ENCODE measurements around the gene NQO2.
A peak's percentile ranks its signal among the peaks of the same experiment; 100 is the strongest.
"Not testable (repeated sequence)": the region's sequence is repeated elsewhere in the genome, so short reads cannot be mapped to it uniquely, and the experiment has no call there.

Gene NQO2

DNA sequence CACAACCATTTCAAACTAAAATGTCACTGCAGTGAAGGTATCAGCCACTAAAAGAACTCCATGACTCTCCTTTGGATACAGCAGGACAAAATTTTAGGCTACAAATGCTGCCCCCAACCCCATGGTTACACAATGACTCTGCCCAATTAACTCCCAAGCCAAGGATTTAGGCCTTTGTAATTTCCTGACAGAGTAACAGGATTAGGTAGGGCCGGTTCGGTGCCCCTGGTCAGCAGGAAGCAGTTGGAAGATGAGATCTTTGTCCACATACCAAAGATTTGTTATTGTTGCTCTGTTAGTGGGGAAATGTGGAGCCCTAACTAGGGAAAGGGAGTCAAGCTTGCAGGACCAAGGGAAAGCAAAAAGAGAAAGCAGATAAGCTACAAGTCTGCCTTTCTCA is 41.9 kb downstream of the NQO2 start:
- no peak for DNase-seq

DNA sequence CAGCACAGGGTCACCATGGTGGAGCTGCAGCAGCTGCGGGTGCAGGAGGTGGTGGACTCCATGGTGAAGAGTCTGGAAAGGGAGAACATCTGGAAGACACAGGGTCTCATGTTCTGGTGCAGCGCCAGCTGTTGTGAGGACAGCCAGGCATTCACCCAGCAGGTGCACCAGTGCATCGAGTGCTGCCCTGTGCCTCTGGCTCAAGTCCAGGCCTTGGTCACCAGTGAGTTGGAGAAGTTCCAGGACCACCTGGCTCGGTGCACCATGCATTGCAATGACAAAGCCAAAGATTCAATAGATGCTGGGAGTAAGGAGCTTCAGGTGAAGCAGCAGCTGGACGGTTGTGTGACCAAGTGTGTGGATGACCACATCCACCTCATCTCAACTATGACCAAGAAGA is 45.7 kb downstream of the NQO2 start:
- no peak for DNase-seq

DNA sequence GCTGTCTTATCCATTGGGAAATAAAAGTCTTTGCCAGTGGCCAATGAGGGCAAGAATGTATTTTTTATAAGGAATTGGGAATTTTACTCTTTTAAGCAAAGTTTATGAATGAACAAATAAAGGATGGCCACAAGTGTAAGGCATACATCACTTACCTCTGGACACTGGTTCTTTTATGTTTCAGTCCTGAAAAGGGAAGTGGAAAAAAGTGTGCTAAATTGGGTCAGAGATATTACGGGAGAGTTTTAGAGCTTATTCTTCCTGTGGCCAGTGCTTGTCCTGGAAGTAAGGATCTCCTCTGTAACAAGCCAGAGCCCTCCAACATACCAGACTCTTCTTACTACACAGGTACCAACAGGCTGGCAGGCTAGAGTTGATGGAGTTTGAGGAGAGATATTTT is 46.1 kb downstream of the NQO2 start:
- DNase-seq, result no peak

DNA sequence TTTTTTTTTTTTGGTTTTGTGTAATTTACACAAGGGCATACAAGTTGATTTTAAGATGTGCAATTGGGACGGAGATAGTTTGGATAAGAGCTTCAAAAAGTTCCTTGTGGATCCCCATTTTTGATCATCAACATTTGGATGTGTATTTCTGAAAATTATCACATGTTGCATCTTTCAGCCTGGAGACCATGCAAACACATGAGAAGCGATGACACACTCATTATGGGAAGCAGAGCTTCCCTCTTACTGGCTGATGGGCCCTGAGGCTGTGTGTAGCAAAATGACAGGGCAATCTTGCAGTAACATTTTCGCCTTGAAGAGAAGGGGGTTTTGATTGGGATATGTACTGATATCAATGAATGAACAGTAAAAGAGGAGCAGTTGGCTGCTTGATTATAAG is 46.6 kb downstream of the NQO2 start:
- no peak for DNase-seq

DNA sequence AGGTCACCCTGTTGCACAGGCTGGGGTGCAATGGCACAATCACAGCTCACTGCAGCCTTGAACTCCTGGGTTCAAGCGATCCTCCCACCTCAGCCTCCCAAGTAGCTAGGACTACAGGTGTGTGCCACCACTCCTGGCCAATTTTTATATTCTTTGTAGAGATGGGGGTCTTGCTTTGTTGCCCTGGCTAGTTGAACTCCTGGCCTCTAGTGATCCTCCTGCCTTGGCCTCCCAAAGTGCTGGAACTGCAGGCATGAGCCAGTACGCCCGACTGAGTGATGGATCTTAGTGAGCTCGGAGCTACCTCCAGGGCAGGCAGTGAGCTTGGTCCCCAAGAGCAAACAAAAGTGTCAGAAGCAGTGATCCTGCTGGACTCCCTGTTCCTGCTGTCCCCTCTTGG is 48.3 kb downstream of the NQO2 start:
- not testable (repeated sequence) for DNase-seq

DNA sequence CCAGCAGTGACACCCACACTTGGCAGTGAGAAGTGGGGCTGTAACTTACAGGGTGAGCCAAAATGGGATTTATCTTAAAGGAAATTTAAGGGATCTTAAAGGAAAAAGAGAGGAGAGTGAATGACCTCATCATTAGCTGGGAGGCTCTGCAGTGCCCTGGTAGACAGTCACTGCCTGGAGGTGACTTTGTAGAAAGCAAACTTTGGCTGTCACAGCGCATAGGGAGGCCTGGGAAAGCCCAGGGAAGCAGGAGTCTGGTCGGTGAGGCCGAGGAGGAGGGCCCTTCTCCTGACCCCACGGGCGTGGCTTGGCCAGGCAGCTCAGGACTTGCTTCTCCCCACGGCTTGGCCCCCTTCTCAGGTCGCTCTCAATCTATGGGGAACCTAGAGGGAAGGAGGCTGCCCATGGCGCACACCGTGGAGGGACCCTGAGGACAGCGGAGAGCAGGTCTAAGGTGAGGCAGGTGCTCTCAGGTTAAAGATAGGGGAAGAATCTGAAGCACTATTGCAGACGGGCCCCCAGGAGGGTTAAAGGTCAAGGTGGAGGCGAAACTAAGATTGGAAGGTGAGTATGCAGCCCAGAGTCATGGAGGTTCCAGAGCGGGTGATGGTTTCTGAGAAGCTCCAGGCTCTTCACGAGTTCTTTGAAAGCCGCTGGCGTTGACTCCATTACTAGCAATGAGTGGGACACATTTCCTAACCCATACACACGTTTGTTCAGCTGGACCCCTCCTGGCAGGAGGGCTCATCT is 53.0 kb downstream of the NQO2 start:
- no peak for DNase-seq

DNA sequence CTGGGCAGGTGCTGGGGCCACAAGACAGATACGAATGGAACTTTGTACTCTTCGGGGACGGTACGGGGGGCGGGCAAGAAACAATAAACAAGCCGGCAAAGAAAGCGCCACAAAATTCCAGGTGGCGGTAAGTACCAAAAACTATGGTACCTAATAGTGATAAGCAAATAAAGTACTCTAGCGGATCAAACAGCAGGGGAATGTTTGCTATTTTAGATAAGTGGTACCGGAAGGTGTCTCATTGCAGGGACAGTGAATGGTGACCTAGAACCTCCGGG is 53.5 kb downstream of the NQO2 start:
- DNase-seq, result no peak

DNA sequence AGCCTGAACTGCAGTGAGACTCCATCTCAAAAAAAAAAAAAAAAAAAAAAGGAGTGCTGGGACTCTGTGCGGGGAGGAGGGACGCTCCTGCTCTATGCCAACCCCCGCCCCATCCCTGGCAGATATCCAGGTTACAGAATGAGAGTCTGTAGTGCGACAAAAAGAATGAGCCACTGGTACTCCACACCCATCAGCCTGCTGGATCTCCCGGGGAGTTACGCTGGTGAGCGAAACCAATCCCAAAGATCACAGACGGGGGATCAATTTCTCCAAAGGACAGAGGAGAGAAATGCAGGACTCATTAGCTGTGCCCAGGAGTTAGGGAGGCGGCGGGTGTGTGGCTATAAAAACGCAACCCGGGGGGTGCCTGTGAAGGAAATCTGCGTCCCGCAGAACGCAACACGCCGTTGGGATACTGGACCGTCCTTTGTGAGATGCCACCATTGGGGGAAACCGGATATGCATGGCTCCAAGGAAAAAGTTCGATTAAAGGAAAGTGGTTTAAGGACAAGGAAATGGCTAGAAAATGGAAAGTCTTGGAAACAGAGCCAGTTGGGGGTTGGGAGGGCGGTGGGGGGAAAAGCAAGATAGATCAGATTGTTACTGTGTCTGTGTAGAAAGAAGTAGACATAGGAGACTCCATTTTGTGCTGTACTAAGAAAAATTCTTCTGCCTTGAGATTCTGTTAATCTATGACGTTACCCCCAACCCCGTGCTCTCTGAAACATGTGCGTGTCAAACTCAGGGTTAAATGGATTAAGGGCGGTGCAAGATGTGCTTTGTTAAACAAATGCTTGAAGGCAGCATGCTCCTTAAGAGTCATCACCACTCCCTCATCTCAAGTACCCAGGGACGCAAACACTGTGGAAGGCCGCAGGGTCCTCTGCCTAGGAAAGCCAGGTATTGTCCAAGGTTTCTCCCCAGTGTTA is 54.8 kb downstream of the NQO2 start:
- DNase-seq, result not testable (repeated sequence)

DNA sequence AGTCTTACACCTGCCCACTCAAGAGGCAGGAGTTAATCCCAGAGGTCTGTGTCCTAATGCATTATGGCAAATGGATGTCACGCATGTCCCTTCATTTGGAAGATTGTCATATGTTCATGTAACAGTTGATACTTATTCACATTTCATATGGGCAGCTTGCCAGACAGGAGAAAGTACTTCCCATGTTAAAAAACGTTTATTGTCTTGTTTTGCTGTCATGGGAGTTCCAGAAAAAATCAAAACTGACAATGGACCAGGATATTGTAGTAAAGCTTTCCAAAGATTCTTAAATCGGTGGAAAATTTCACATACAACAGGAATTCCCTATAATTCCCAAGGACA is 55.4 kb downstream of the NQO2 start:
- not testable (repeated sequence) for DNase-seq

DNA sequence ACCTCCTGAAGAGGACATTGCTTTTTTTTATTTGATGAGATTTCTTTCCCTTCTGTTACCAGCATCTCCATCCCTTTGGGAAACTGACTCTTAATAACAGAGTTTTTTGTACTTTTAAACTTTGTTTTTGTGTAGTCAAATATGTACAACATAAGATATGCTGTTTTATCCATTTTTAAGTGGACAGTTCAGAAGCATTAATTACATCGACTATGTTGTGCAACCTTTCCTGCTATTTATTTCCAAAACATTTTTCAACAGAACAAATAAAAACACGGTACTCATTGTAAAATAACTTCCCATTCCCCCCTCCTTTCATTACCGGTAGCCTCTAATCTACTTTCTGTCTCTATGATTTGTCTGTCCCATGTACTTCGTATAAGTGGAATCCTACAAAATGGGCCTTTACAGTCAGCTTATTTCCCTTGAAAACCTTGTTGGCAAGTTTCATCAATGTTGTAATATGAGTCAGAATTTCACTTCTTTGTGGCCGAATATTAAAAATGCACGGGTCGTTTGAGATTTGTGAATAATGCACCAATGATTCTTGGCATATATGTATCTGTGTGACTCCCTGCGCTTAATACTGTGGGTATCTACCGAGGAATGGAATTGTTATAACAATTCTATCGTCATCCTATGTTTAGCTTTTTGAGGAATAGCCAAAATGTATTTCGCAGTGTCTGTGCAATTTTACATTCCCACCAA is 57.5 kb downstream of the NQO2 start:
- no peak for DNase-seq

DNA sequence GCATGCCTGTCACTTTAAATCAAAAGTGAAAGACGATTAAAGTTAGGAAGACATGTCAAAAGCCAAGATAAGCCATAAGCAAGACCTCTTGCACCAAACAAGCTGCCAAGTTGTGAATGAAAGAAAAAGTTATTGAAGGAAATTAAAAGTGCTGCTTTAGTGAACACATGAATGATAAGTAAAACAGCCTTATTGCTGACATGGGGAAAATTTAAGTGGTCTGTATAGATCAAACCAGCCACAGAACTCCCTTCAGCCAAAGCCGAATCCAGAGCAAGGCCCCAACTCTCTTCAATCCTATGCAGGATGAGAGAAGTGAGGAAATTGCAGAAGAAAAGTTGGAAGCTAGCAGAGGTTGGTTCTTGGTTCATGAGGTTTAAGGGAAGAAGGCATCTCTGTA is 59.3 kb downstream of the NQO2 start:
- no peak for DNase-seq

DNA sequence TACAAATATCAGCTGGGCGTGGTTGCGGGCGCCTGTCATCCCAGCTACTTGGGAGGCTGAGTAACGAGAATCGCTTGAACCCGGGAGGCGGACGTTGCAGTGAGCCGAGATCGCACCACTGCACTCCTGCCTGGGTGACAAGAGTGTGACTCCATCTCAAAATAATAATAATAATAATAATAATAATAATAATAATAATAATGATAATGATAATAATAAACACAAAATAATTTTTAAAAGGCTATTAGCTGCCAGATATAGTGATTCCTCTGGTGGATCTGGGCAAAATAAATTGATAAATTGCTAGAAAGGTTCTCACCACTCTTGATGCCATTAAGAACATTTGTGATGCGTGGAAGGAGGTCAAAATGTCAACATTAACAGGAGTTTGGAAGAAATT is 60.4 kb downstream of the NQO2 start:
- not testable (repeated sequence) for DNase-seq

DNA sequence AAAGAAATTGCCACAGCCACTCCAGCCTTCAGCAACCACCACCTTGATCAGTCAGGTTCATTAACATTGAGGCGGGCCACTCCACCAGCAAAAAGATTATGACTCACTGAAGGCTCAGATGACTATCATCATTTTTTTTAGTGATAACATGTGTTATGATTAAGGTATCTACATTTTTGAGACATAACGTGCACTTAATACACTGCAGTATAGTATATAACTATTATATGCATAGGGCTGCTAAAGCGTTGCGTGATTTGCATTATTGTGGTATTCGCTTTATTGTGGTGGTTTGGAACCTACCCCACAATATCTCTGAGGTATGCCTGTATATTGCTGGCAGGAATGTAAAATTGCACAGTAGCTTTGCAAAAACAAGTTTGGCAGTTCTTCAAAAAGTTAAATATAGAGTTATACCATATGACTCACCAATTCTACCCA is 61.8 kb downstream of the NQO2 start:
- no peak for DNase-seq

DNA sequence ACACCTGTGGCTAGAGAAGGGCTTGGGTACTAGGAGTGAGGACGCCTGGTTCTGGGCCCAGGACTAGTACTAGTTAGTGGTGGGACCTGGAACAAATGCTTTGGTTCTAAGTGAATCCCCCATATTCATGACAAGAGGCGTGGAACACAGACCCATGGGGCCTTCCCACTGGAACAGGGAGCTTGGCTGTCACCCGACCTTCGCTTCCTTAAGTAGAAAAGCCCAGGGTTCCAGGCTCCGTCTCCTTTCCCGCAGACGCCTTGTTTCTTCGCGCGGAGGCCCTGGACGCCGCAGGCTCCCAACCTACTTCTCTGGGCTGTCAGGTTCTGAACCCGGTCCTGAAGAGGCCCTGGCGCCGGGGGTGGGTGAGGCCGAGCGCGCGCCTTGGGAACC is 63.6 kb downstream of the NQO2 start:
- DNase-seq, result not testable (repeated sequence)

DNA sequence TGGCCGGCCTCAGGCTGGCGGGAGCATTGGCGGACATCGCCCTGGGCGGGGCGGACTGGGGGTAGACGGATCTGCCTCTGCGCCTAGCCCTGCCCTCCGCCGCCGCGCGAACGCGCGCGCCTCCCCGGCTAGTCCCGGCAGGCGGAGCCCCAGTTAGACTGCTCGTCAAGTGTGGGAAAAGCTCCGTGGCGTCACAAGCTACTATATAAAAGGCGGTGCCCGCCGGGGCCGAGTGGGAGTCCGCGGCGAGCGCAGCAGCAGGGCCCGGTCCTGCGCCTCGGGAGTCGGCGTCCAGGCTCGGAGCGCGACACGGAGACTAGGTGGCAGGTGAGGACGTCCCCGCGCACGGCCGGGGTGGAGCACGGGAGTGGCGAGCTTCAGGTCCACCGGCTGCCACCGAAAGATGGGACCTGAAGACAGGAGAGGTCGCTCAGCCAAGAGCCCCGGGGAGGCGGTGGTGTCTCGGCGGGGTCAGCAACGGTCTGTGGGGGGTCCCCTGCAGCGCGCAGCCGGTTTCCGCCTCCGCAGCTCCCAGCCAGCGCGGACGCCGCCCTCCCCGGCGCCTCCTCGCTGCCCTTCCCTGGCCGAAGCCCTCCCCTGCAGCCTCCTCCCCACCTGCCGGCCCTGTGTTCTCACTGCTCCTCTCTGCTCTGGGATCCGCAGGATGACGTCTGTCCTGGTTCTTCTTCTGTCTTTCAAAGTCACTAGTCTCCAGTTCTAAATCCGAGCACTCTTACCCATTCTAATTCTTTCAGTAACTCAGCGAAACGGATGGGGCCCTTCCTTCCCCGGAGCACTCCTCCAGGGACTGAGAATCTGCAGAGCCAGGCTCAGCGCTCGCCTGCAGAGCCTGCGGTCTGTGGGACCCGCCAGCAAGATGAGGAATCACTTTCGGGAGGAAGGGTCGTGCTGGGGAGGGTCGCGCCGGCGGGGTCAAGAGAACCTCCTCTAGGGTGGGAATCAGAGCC is 64.3 kb downstream of the NQO2 start:
- DNase-seq, result peak; percentile 64

DNA sequence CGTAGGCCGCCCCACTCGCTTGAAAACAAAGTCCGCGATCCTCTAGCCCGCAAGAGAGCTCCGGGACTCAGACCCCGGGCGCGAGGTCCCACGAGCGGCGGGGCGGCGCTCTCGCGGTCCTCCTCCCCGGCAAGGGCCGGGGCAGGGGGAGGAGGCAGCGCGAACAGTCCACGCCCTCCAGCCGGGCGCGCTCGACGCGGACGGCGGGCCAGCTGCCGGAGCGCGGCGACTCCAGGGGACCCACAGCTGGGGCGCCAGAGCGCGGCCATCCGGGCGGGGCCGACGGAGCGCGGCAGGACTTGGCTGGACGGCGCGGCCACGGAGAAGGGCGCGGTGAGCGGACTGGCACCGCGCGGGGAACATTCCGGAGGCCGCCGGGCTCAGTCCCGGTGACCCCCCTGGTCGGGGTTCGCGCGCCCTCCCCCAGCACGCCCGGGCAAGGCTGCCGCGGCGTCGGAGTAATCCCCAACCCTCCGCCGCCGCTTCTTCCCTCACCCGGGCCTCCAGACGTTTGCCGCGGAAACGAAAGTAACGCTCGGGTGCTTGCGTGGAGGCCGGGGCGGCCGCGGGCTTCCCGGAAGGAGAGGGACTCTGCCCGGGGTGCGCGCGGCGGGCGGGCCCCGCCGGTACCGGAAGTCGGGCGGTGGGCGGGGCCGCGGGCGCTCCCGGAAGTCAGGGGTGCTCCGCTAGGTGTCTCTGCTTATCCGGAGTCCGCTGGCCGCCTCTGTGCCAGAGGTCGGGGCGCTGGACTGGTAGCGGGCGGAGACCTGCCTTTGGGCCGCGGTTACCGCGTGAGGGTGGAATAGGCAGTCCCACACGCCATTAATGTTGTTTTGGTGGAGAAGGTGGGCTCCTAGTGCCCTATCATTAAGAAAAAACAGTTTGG is 68.9 kb downstream of the NQO2 start, which contains the start of gene RIPK1:
RIPK1 (plus strand) TSS at position 166 of the 886 bp plus-strand sequence. CDS start 8,330 bp downstream, outside the sequence.
- peak; percentile 94 for DNase-seq

All from NK-92 treated with Interleukin-12 subunit alpha and Interleukin-12 subunit beta, amount 100 ng/mL, for 24 hours (cell line).